Stimulated activated CD8-positive, alpha-beta memory T cell treated with anti-CD3 and anti-CD28 coated beads, Interleukin-7, amount 100 ng/mL, for 1 hour (primary cell): ENCODE measurements around the gene ARF3.
"Not testable (repeated sequence)": the region's sequence is repeated elsewhere in the genome, so short reads cannot be mapped to it uniquely, and the experiment has no call there.

Experiments
- DNase-seq, 2 donors: peaks; one replicate each; pipeline ENCODE4 v3.0.0-alpha.2; 2020; ENCODE audit warnings: low read depth in 2 of 2

Gene ARF3

GRCh38 chr12:48929551-48929950, 27.7 kb downstream of the ARF3 start:
- DNase-seq, result no peak

GRCh38 chr12:48927261-48927660, 30.0 kb downstream of the ARF3 start:
- DNase-seq, result no peak

GRCh38 chr12:48925304-48926011, 31.8 kb downstream of the ARF3 start, which contains the start of gene FKBP11:
Gene FKBP11, minus strand, starts transcription at chr12:48925492. Its CDS starts 64 bp downstream, at chr12:48925428.
- DNase-seq, result peak; percentile 52 to 62

GRCh38 chr12:48924617-48925303, 32.5 kb downstream of the ARF3 start:
- DNase-seq, result peak; percentile 57 to 58

GRCh38 chr12:48923117-48923516, 34.2 kb downstream of the ARF3 start:
- no peak for DNase-seq

GRCh38 chr12:48917857-48918537, 39.3 kb downstream of the ARF3 start:
- no peak for DNase-seq

- DNase-seq, result no peak
These were observed 47.1 kb downstream of the ARF3 start for GRCh38 chr12:48910196-48910595.

- DNase-seq, result not testable (repeated sequence)
These were observed 47.6 kb downstream of the ARF3 start for GRCh38 chr12:48909698-48910097.

- DNase-seq, result no peak
These were observed 50.0 kb downstream of the ARF3 start for GRCh38 chr12:48907245-48907644.

GRCh38 chr12:48903982-48904411, 53.3 kb downstream of the ARF3 start:
- DNase-seq, result peak; percentile 61 to 70

GRCh38 chr12:48903363-48903981, 53.8 kb downstream of the ARF3 start:
- no peak for DNase-seq

GRCh38 chr12:48901278-48901677, 56.0 kb downstream of the ARF3 start:
- no peak for DNase-seq

GRCh38 chr12:48899651-48900050, 57.6 kb downstream of the ARF3 start:
- no peak for DNase-seq

- DNase-seq, result no peak
These were observed 63.0 kb downstream of the ARF3 start for GRCh38 chr12:48894271-48894670.

GRCh38 chr12:48890657-48891418, 66.4 kb downstream of the ARF3 start:
- peak; percentile 47 to 60 for DNase-seq

- DNase-seq, result no peak
These were observed 67.6 kb downstream of the ARF3 start for GRCh38 chr12:48889679-48890078.
